GM18526 (cell line): ENCODE data around the gene ABCA5.

Experiments
- POLR2A ChIP-seq: IDR thresholded peaks from 3 replicates; pipeline ENCODE4 v1.6.1; 2011; ENCODE audit not compliant: insufficient read length; ENCODE audit errors: extremely low read depth

The ABCA5 gene

DNA sequence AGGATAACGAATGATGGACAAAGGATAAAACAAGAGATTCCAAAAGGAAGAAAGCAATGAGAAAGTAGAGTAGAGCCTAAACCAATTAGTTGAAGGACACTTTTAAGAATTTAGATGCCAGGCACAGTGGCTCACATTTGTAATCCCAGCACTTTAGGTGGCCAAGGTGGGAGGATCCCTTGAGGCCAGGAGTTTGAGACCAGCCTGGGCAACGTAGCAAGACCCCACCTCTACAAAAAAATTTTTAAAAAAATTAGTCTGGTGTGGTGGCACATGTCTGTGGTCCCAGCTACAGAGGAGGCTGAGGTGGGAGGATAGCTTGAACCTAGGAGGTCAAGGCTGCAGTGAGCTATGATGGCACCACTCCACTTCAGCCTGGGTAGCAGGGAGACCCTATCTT, 118.3 kb downstream of the ABCA5 start:
- no peak for TF ChIP-seq POLR2A

DNA sequence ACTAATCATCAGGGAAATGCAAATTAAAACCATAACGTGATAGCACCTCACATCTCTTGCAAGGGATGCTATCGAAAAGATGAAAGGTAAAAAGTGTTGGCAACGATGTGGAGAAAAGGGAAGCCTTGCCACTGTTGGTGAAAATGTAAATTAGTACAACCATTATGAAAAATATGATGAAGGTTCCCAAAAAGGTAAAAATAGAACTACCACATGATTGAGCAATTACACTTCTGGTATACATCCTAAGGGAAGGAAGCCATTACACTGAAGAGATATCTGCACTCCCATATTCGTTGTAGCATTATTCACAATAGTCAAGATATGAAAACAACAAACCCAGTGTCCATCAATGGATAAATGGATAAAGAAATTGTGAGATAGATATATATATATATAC, 119.8 kb downstream of the ABCA5 start:
- no peak for TF ChIP-seq POLR2A

DNA sequence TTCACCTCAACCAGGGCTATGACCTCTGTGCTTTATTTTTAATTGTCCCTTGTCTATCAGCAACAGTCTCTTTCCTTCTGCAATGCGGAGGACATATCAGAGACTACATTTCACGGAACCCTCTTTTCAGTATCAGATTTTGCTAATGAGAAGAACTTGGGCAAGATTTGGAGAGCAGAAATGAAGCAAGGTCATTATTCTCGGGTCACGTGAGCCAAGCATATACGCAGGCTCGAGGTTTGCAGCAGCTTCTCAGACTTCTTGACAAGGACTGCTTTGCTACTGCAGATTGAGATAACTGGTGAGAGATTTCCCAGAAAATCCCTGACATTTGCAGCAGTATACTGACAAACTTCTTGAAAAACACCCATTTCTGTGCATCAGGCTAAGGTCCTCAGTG, 128.7 kb downstream of the ABCA5 start:
- no peak for TF ChIP-seq POLR2A
